Heart left ventricle (tissue), 16 donors: Measurements from ENCODE around the gene KPNB1. TPM values are rescaled to one million over a fixed set of nuclear protein-coding genes. Genes with fewer than 3 reads are reported as not detected.
"Not testable (repeated sequence)": the region's sequence is repeated elsewhere in the genome, so short reads cannot be mapped to it uniquely, and the experiment has no call there.

Experiments used
- ATAC-seq, 4 donors: fragments of 200-7000 bp; cut with Tn5 transposase; one replicate each; pipeline ENCODE4 v1.9.1; 2020 to 2022; ENCODE audit warnings: moderate library complexity in 4 of 4, mild to moderate bottlenecking in 3 of 4, moderate number of reproducible peaks in 1 of 4
- DNase-seq, 5 donors: peaks; one replicate each; pipeline ENCODE4 v3.0.0-alpha.2; 2020
- H3K27ac ChIP-seq, 12 donors: fragments of 200-600 bp; sonication (generic) in 4 of 12; one replicate each; pipeline versions ENCODE4 v1.5.0 to v1.8.0; 2016 to 2022; ENCODE audit warnings: mild to moderate bottlenecking in 2 of 12
- H3K27me3 ChIP-seq, 9 donors: fragments of 200-600 bp; sonication (generic) in 2 of 9; one replicate each; pipeline versions ENCODE4 v1.5.1 to v1.8.0; 2016 to 2022; ENCODE audit warnings: mild to moderate bottlenecking in 3 of 9
- H3K36me3 ChIP-seq, 9 donors: fragments of 200-600 bp; sonication (generic) in 2 of 9; one replicate each; pipeline versions ENCODE4 v1.5.0 to v1.8.0; 2018 to 2022; ENCODE audit warnings: mild to moderate bottlenecking in 2 of 9
- H3K4me1 ChIP-seq, 12 donors: fragments of 200-600 bp; sonication (generic) in 4 of 12; one replicate each; pipeline versions ENCODE4 v1.5.0 to v1.8.0; 2016 to 2022; ENCODE audit warnings: mild to moderate bottlenecking in 3 of 12
- H3K4me3 ChIP-seq, 12 donors: fragments of 200-600 bp; sonication (generic) in 4 of 12; one replicate each; pipeline versions ENCODE4 v1.5.0 to v1.8.0; 2017 to 2022; ENCODE audit warnings: mild to moderate bottlenecking in 9 of 12, moderate library complexity in 4 of 12
- H3K9me3 ChIP-seq, 12 donors: fragments of 200-600 bp; sonication (generic) in 4 of 12; one replicate each; pipeline versions ENCODE4 v1.5.0 to v1.8.0; 2016 to 2022; ENCODE audit warnings: mild to moderate bottlenecking in 1 of 12
- POLR2A ChIP-seq, 2 donors: fragments of 450-650 bp; IDR thresholded peaks; one replicate each; pipeline ENCODE4 v1.6.1; 2017; ENCODE audit warnings: antibody characterized with exemption in 2 of 2, mild to moderate bottlenecking in 2 of 2, moderate library complexity in 2 of 2
- WGBS, 4 donors: extraction: QIAGEN DNeasy Blood & Tissue Kit in 2 of 4; methylation state at CpG; one replicate each; pipeline versions ENCODE4 v1.1.5 to v1.1.7; 2013 to 2018; 5-methylcytosine and 5-hydroxymethylcytosine counted together
- intact Hi-C, 10 donors: fragments of 100-400 bp; cut with DNase I; formaldehyde crosslinking; loops; one replicate each; pipeline versions ENCODE4 v1.11.1 to v1.14.2; 2022
- polyA plus RNA-seq, 2 donors: library from polyadenylated mRNA; stranded (reverse); fragments of 200-250 nt; gene quantifications; one replicate each; pipeline ENCODE4 v1.2.3, GENCODE V29; 2013
- total RNA-seq, 9 donors: library from RNA; depleted of rRNA in 2 of 9; stranded (reverse); fragments of >200 nt in 2 of 9; fragmentation: NEBNext Ultra II Directional in 3 of 9; extraction: Animal tissue kit (Norgen Biotek cat#: 25700) in 3 of 9; gene quantifications; one replicate each; pipeline versions ENCODE4 v1.1.0 to v1.2.4, GENCODE V29; 2016 to 2023
- TF ChIP-seq, protein P1 (sequence below), 12 donors: fragments of 200-600 bp; sonication (generic) in 4 of 12; IDR thresholded peaks; one replicate each; pipeline versions ENCODE4 v1.5.0 to v1.8.0; 2018 to 2022; ENCODE audit warnings: antibody characterized with exemption in 12 of 12, mild to moderate bottlenecking in 5 of 12
- donor health status: ischemic (EF 13 %, LVEDD 7.1; RV severe dilation, severe dysfunction).
- donor health status: healthy with polysubstance abuse.
- donor health status: DM: no; HTN: yes; CAD: no.
- donor health status: DM: no; HTN: no; CAD: no.
- donor health status: ischemic (EF 25% LVEDD 6.9; RV normal size, moderate dysfunction).
- donor health status: ischemic (EF 25% LVEDD 5.7; RV mildly dilated, moderate dysfunction).
- donor health status: healthy.
- donor health status: DM: yes; HTN: yes; CAD: no.
- donor health status: ischemic (EF 35%, LVEDD 5.7; RV mildly dilated, moderate dysfunction).
- donor health status: nonischemic (EF 11% LVEDD 7.7; RV severe dilation, severe dysfunction).
- donor health status: DM: yes; HTN: yes; CAD: no.
- donor health status: PGD.
- donor health status: ischemic (EF 29% LVEDD 5.4; RV normal size, mild dysfunction).
- donor health status: nonischemic (EF 23%, LVEDD 6.1; RV moderate dilation, normal function).

The KPNB1 gene
- total and polyA plus RNA-seq, 11 donors, result 30.7 to 236 (median 174) TPM

DNA sequence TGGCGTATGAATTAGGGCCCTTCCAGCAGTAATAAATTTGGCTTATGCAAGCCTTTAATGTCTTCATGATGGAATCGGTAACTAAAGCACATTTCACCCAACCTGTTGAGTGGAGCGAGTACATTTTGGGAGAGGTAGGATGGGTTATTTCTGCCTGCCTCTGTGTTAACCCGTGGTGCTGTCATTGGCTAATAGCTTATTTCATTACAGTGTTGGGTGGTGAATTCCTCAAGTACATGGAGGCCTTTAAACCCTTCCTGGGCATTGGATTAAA lies 26.4 kb downstream of the KPNB1 start:
- Histone ChIP-seq H3K27ac (no peak overlapping the region), H3K9me3 (no peaks in the 10 kb centered on the region), H3K27me3 (no peaks in the 10 kb centered on the region), H3K4me1 (peaks cover 0 to 16% (median 6%) of the 10 kb centered on the region in 12 donors), H3K4me3 (no peak overlapping the region), H3K36me3 (peaks cover 7 to 100% (median 100%) of the 10 kb centered on the region in 9 donors)
- DNase-seq (no peak), ATAC-seq (no peak)
- TF ChIP-seq, protein P1, sequence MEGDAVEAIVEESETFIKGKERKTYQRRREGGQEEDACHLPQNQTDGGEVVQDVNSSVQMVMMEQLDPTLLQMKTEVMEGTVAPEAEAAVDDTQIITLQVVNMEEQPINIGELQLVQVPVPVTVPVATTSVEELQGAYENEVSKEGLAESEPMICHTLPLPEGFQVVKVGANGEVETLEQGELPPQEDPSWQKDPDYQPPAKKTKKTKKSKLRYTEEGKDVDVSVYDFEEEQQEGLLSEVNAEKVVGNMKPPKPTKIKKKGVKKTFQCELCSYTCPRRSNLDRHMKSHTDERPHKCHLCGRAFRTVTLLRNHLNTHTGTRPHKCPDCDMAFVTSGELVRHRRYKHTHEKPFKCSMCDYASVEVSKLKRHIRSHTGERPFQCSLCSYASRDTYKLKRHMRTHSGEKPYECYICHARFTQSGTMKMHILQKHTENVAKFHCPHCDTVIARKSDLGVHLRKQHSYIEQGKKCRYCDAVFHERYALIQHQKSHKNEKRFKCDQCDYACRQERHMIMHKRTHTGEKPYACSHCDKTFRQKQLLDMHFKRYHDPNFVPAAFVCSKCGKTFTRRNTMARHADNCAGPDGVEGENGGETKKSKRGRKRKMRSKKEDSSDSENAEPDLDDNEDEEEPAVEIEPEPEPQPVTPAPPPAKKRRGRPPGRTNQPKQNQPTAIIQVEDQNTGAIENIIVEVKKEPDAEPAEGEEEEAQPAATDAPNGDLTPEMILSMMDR (IDR thresholded peaks at IDR 0.05), result no peak
- TF ChIP-seq POLR2A (IDR thresholded peaks at IDR 0.05), result no peak
- WGBS, 4 donors, result 80 to 87% (median 84%) methylated on average over 4 of the region's 4 CpGs
- intact Hi-C loops, result no loop called here

DNA sequence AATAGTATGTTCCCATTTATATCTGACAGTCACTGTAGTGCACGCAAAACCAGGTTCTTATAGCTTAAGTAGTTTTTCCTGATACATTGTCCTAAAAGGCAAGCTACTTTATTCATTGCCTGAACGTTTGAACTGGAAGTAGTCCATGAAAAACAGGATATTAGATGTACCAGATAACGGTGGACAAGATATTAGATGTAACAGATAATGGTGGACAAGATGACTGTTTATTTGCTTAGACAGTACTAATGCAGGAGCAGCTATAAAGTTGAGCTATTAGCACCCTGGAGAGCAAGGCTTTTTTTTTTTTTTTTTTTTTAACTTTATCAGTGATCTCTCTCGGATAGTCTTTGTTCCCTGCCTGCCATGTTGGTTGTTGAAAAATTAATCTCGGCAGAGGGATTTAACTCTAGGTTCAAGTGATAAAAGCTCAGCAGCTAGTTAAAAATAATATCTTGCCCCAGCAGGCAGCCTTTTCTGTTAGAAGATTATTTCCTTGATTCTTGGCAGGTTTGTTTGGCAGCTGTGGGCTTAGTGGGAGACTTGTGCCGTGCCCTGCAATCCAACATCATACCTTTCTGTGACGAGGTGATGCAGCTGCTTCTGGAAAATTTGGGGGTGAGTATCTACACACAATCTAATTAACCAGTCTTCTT lies 26.9 kb downstream of the KPNB1 start:
- H3K27me3 ChIP-seq, result no peaks in the 10 kb centered on the region
- WGBS, 4 donors, result 55 to 64% (median 60%) methylated on average over 7 of the region's 7 CpGs
- peaks cover 8 to 100% (median 100%) of the 10 kb centered on the region in 9 donors for H3K36me3 ChIP-seq
- TF ChIP-seq, protein P1 (IDR thresholded peaks at IDR 0.05), result no peak
- no peak for TF ChIP-seq POLR2A (IDR thresholded peaks at IDR 0.05)
- peaks cover 0 to 16% (median 6%) of the 10 kb centered on the region in 12 donors for H3K4me1 ChIP-seq
- H3K4me3 ChIP-seq, result no peak overlapping the region
- no peaks in the 10 kb centered on the region for H3K9me3 ChIP-seq
- DNase-seq, result no peak
- no peak for ATAC-seq
- no peak overlapping the region for H3K27ac ChIP-seq
- intact Hi-C loops, result no loop called here

DNA sequence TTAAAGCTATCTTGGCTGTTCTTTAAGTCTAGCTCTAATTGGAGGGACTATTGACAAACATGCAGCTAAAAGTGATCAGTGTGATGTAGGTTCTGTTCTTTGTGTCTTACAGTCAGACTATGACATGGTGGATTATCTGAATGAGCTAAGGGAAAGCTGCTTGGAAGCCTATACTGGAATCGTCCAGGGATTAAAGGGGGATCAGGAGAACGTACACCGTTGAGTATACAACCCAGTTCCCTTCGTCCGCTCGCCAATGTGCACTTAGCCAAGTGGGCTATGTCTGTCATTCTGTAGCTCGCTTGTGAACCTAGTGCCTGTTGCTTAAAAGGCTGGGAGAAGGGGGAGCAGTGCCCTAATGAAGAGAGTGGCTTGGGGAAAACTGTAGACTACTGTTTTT lies 28.5 kb downstream of the KPNB1 start:
- ATAC-seq (no peak), DNase-seq (no peak)
- Histone ChIP-seq H3K36me3 (peaks cover 10 to 100% (median 99%) of the 10 kb centered on the region in 9 donors), H3K9me3 (no peaks in the 10 kb centered on the region), H3K27ac (no peak overlapping the region), H3K4me3 (no peak overlapping the region), H3K27me3 (no peaks in the 10 kb centered on the region), H3K4me1 (peaks cover 0 to 16% (median 6%) of the 10 kb centered on the region in 12 donors)
- intact Hi-C loops, result no loop called here
- TF ChIP-seq, protein P1 (IDR thresholded peaks at IDR 0.05), result no peak
- WGBS, 4 donors, result 76 to 92% (median 83%) methylated on average over 7 of the region's 7 CpGs

DNA sequence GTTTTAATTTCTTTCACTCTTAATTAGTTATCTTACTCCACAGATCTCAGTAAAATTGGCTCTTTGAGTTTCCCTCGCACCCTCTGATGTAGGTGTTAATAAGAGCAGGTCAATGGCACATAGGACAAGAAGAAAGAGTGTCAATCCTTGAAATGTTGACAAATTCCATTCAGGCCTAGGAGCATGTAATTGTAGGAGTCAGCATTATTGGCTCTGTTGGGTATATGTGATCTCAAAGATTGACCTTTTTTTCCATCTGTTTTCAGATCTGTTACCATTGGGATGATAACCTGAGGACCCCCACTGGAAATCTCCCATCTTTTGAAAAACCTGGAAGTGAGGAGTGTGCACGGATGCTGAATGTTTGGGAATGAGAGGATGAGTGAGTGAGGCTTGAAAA lies 32.4 kb downstream of the KPNB1 start:
- intact Hi-C loops, result no loop called here
- Histone ChIP-seq H3K27ac (no peak overlapping the region), H3K9me3 (no peaks in the 10 kb centered on the region), H3K36me3 (peaks cover 3 to 100% (median 86%) of the 10 kb centered on the region in 9 donors), H3K4me1 (peaks cover 0 to 17% (median 4%) of the 10 kb centered on the region in 12 donors), H3K4me3 (no peak overlapping the region), H3K27me3 (no peaks in the 10 kb centered on the region)
- no peak for DNase-seq
- no peak for TF ChIP-seq POLR2A (IDR thresholded peaks at IDR 0.05)
- TF ChIP-seq, protein P1 (IDR thresholded peaks at IDR 0.05), result no peak
- 87 to 91% (median 90%) methylated on average over 2 of the region's 2 CpGs for WGBS, 4 donors
- no peak for ATAC-seq

DNA sequence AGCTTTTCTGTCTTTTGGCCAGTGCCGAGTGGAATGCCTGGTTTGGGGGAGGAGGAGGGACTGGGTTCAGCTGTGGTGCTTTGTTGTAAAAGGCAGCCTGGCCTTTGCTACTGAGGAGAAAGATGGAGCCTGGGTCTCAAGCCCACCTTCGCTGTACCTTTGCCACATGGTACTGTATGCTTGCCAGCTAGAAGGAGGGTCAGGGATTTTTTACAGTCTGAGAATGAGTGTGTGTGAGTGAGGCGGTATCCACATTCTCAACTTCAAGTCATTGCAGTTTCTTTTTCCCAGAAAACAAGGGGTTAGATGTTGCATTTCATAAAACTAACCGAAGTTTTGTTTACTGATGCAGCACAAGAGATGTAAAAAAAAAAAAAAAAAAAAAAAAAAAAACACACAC lies 33.0 kb downstream of the KPNB1 start:
- not testable (repeated sequence) for ATAC-seq

More for the DNA sequence above, 33.0 kb downstream of the KPNB1 start:
- peaks cover 3 to 97% (median 80%) of the 10 kb centered on the region in 9 donors for H3K36me3 ChIP-seq
- DNase-seq, H3K27ac ChIP-seq, H3K9me3 ChIP-seq, intact Hi-C loops, H3K4me3 ChIP-seq, H3K27me3 ChIP-seq: not testable (repeated sequence)
- 77 to 86% (median 79%) methylated on average over 4 of the region's 4 CpGs for WGBS, 4 donors
- H3K4me1 ChIP-seq, result peaks cover 0 to 23% (median 4%) of the 10 kb centered on the region in 12 donors
